IMR-90 (cell line): Measurements from ENCODE around the gene BCLAF1. TPM values are rescaled to one million over a fixed set of nuclear protein-coding genes. Genes with fewer than 3 reads are reported as not detected.

Source experiments
- ATAC-seq: fragments of 200-7000 bp; cut with Tn5 transposase; 2 replicates; pipeline ENCODE4 v1.9.1; 2020; ENCODE audit warnings: low read depth, mild to moderate bottlenecking, moderate library complexity
- BruUV-seq: library from RNA; stranded (reverse); fragments of 400-500 nt; replicated peaks from 2 replicates; lab custom pipeline; 2021; lab: Mats Ljungman, UMichigan
- CTCF ChIA-PET: fragments of 300-600 bp; formaldehyde crosslinking; extraction: SDS; loops from one replicate; lab custom pipeline; 2021; ENCODE audit warnings: antibody characterized with exemption; lab: Yijun Ruan, JAX
- POLR2A ChIA-PET: fragments of 300-600 bp; sonication (Branson Sonifier 250); formaldehyde crosslinking; loops from one replicate; lab custom pipeline; 2022; ENCODE audit warnings: antibody characterized with exemption; ENCODE audit not compliant: unreplicated experiment; lab: Charles Lee
- DNase-seq: peaks from one replicate; pipeline ENCODE4 v3.0.0; 2013
- H2AFZ ChIP-seq: replicated peaks from 2 replicates; pipeline ENCODE3; 2013; ENCODE audit warnings: low read length, mild to moderate bottlenecking; ENCODE audit not compliant: poor library complexity
- H2AK5ac ChIP-seq: 2 replicates; pipeline ENCODE4 v1.6.1; 2013; ENCODE audit warnings: low read depth, low read length, inconsistent platforms
- H2AK9ac ChIP-seq: replicated peaks from 2 replicates; pipeline ENCODE3; 2013; ENCODE audit warnings: mild to moderate bottlenecking, low read depth, low read length, moderate library complexity; ENCODE audit not compliant: poor library complexity
- H2BK120ac ChIP-seq: 2 replicates; pipeline ENCODE4 v1.6.1; 2013; ENCODE audit warnings: low read depth, low read length, inconsistent platforms
- H2BK15ac ChIP-seq: 3 replicates; pipeline ENCODE4 v1.6.1; 2013; ENCODE audit warnings: low read depth, low read length, inconsistent platforms
- H2BK20ac ChIP-seq: 2 replicates; pipeline ENCODE4 v1.6.1; 2013; ENCODE audit warnings: low read depth, mild to moderate bottlenecking, inconsistent platforms, low read length, moderate library complexity
- H2BK5ac ChIP-seq: 2 replicates; pipeline ENCODE4 v1.6.1; 2013; ENCODE audit warnings: mild to moderate bottlenecking, low read depth, low read length, inconsistent platforms; ENCODE audit not compliant: poor library complexity, severe bottlenecking
- H3K14ac ChIP-seq: replicated peaks from 2 replicates; pipeline ENCODE4 v1.6.1; 2013; ENCODE audit warnings: low read depth, low read length, inconsistent platforms
- H3K18ac ChIP-seq: 2 replicates; pipeline ENCODE4 v1.6.1; 2013; ENCODE audit warnings: low read depth, low read length, control low read depth
- H3K23ac ChIP-seq: 2 replicates; pipeline ENCODE4 v1.6.1; 2013; ENCODE audit warnings: low read depth, low read length, inconsistent platforms
- H3K27ac ChIP-seq: 2 replicates; pipeline ENCODE4 v1.5.1; 2013; ENCODE audit warnings: mild to moderate bottlenecking, control low read depth, low read length; ENCODE audit not compliant: insufficient read depth
- H3K27me3 ChIP-seq: 2 replicates; pipeline ENCODE4 v1.6.1; 2013; ENCODE audit warnings: low read length; ENCODE audit not compliant: control insufficient read depth, insufficient read depth
- H3K36me3 ChIP-seq: 2 replicates; pipeline ENCODE4 v1.6.1; 2013; ENCODE audit warnings: low read length, mixed read lengths; ENCODE audit not compliant: control insufficient read depth, insufficient read depth
- H3K4ac ChIP-seq: 2 replicates; pipeline ENCODE4 v1.6.1; 2013; ENCODE audit warnings: low read depth, low read length, inconsistent platforms
- H3K4me1 ChIP-seq: 2 replicates; pipeline ENCODE4 v1.6.1; 2013; ENCODE audit warnings: low read length, mixed read lengths; ENCODE audit not compliant: control insufficient read depth, insufficient read depth
- H3K4me2 ChIP-seq: 2 replicates; pipeline ENCODE4 v1.6.1; 2013; ENCODE audit warnings: low read depth, mild to moderate bottlenecking, control low read depth, low read length, moderate library complexity
- H3K4me3 ChIP-seq: 2 replicates; pipeline ENCODE4 v1.5.1; 2013; ENCODE audit warnings: low read depth, mild to moderate bottlenecking, control low read depth, low read length, moderate library complexity; ENCODE audit not compliant: insufficient read depth
- H3K56ac ChIP-seq: 2 replicates; pipeline ENCODE4 v1.6.1; 2013; ENCODE audit warnings: low read length, inconsistent platforms; ENCODE audit not compliant: insufficient read depth; ENCODE audit errors: extremely low read depth
- H3K79me1 ChIP-seq, 2 experiments: 2 replicates each; pipeline ENCODE4 v1.6.1; 2013; ENCODE audit warnings: low read length in 2 of 2, inconsistent platforms in 1 of 2, low read depth in 1 of 2
- H3K9ac ChIP-seq: 2 replicates; pipeline ENCODE4 v1.6.1; 2013; ENCODE audit warnings: low read depth, low read length, control low read depth
- H3K9me1 ChIP-seq: 2 replicates; pipeline ENCODE4 v1.6.1; 2013; ENCODE audit warnings: low read length, inconsistent platforms; ENCODE audit not compliant: insufficient read depth
- H3K9me3 ChIP-seq: 2 replicates; pipeline ENCODE4 v1.6.1; 2013; ENCODE audit warnings: low read length; ENCODE audit not compliant: control insufficient read depth, insufficient read depth
- H4K20me1 ChIP-seq: 2 replicates; pipeline ENCODE4 v1.6.1; 2013; ENCODE audit warnings: low read length, inconsistent platforms; ENCODE audit not compliant: insufficient read depth
- H4K5ac ChIP-seq: 2 replicates; pipeline ENCODE4 v1.6.1; 2013; ENCODE audit warnings: mild to moderate bottlenecking, low read depth, low read length, control low read depth
- H4K8ac ChIP-seq, 2 experiments: 2 replicates each; pipeline ENCODE4 v1.6.1; 2013; ENCODE audit warnings: low read depth in 2 of 2, low read length in 2 of 2, control low read depth in 1 of 2, inconsistent platforms in 1 of 2
- H4K91ac ChIP-seq: 2 replicates; pipeline ENCODE4 v1.6.1; 2013; ENCODE audit warnings: low read depth, low read length, inconsistent platforms; ENCODE audit not compliant: insufficient read depth
- BHLHE40 ChIP-seq: fragments of 150-350 bp; IDR thresholded peaks from 2 replicates; pipeline ENCODE4 v1.6.1; 2016; ENCODE audit warnings: mild to moderate bottlenecking, low read depth, low read length
- CEBPB ChIP-seq: IDR thresholded peaks from 2 replicates; pipeline ENCODE4 v1.6.1; 2012; ENCODE audit warnings: low read depth, low read length, improper control_type of control experiment
- CHD1 ChIP-seq: IDR thresholded peaks from 2 replicates; pipeline ENCODE4 v1.6.1; 2012; ENCODE audit warnings: low read depth, low read length, improper control_type of control experiment
- CTCF ChIP-seq: conservative IDR thresholded peaks from 2 replicates; pipeline ENCODE4 v1.5.1; 2012; ENCODE audit warnings: mild to moderate bottlenecking, low read depth, low read length, improper control_type of control experiment
- ELK1 ChIP-seq: fragments of 150-350 bp; IDR thresholded peaks from 2 replicates; pipeline ENCODE4 v1.6.1; 2016; ENCODE audit warnings: low read depth, mild to moderate bottlenecking, low read length, moderate library complexity, borderline replicate concordance
- FOS ChIP-seq: fragments of 150-350 bp; IDR thresholded peaks from 2 replicates; pipeline ENCODE4 v1.6.1; 2016; ENCODE audit warnings: low read depth, low read length
- MAZ ChIP-seq: IDR thresholded peaks from 2 replicates; pipeline ENCODE4 v1.6.1; 2012; ENCODE audit warnings: low read depth, mild to moderate bottlenecking, low read length, improper control_type of control experiment, moderate library complexity, borderline replicate concordance
- MXI1 ChIP-seq: IDR thresholded peaks from 2 replicates; pipeline ENCODE4 v1.6.1; 2012; ENCODE audit warnings: low read depth, mild to moderate bottlenecking, low read length, moderate library complexity, borderline replicate concordance
- NFE2L2 ChIP-seq: fragments of 150-350 bp; IDR thresholded peaks from 2 replicates; pipeline ENCODE4 v1.6.1; 2016; ENCODE audit warnings: low read depth, mild to moderate bottlenecking, low read length
- POLR2A ChIP-seq: IDR thresholded peaks from 2 replicates; pipeline ENCODE4 v1.6.1; 2012; ENCODE audit warnings: mild to moderate bottlenecking, low read depth, low read length
- RAD21 ChIP-seq: IDR thresholded peaks from 2 replicates; pipeline ENCODE4 v1.6.1; 2012; ENCODE audit warnings: low read length, improper control_type of control experiment
- RCOR1 ChIP-seq: IDR thresholded peaks from 2 replicates; pipeline ENCODE4 v1.6.1; 2012; ENCODE audit warnings: mild to moderate bottlenecking, low read length, improper control_type of control experiment; ENCODE audit not compliant: insufficient replicate concordance
- RFX5 ChIP-seq: IDR thresholded peaks from 2 replicates; pipeline ENCODE4 v1.8.0; 2012; ENCODE audit warnings: low read depth, mild to moderate bottlenecking, low read length, moderate library complexity
- SMC3 ChIP-seq: fragments of 150-350 bp; IDR thresholded peaks from 2 replicates; pipeline ENCODE4 v1.6.1; 2016; ENCODE audit warnings: low read depth, mild to moderate bottlenecking, antibody characterized with exemption, low read length, moderate library complexity
- USF2 ChIP-seq: fragments of 150-350 bp; IDR thresholded peaks from 2 replicates; pipeline ENCODE4 v1.6.1; 2017; ENCODE audit warnings: mild to moderate bottlenecking, antibody characterized with exemption, low read length, low read depth
- WGBS, 2 experiments: methylation state at CpG; one replicate each; pipeline versions ENCODE4 v1.1.5 to v1.1.7; 2013; ENCODE audit warnings: missing lambda C conversion rate in 2 of 2; ENCODE audit not compliant: insufficient read length in 1 of 2; ENCODE audit errors: extremely low coverage in 2 of 2; 5-methylcytosine and 5-hydroxymethylcytosine counted together
- dilution Hi-C: fragments of 300-500 bp; cut with HindIII; formaldehyde crosslinking; loops from one replicate; pipeline ENCODE4 v1.14.3; 2018; ENCODE audit warnings: low sequenced_read_pairs; ENCODE audit not compliant: unreplicated experiment
- in situ Hi-C: fragments of 300-500 bp; cut with MboI; formaldehyde crosslinking; loops from 3 replicates; pipeline ENCODE4 v1.14.3; 2019; ENCODE audit warnings: low sequenced_read_pairs, inconsistent platforms, mixed read lengths
- intact Hi-C: fragments of 100-400 bp; cut with micrococcal nuclease; formaldehyde crosslinking; loops from 2 replicates; pipeline ENCODE4 v1.10.0; 2022
- polyA plus RNA-seq, 3 experiments: library from polyadenylated mRNA; depleted of rRNA; stranded (reverse); fragments of >200 nt; gene quantifications; 2 replicates each; pipeline ENCODE4 v1.2.3, GENCODE V29; 2012; ENCODE audit warnings: low replicate concordance in 1 of 3
- total RNA-seq: library from RNA; depleted of rRNA; stranded (reverse); fragments of >200 nt; gene quantifications from 2 replicates; pipeline ENCODE4 v1.2.3, GENCODE V29; 2012

Gene BCLAF1
- total and polyA plus RNA-seq, 2 of the 4 experiments (the other 2 are of a cell fraction): 34.0 to 141 TPM

GRCh38 chr6:136317971-136318370 is 28.3 kb upstream of the BCLAF1 start:
- no peaks in the 10 kb centered on the region for H3K9me1 ChIP-seq
- no peak overlapping the region for H3K56ac ChIP-seq
- no peak overlapping the region for H3K9ac ChIP-seq
- no peak overlapping the region for H2BK5ac ChIP-seq
- POLR2A ChIA-PET: no interaction called here
- H3K4ac ChIP-seq: no peak overlapping the region
- H2AK9ac ChIP-seq: no peak overlapping the region
- BruUV-seq: no TSS peak
- no peak overlapping the region for H3K23ac ChIP-seq
- no peak overlapping the region for H4K8ac ChIP-seq
- H3K4me2 ChIP-seq: no peak overlapping the region
- H4K5ac ChIP-seq: no peak overlapping the region
- H3K36me3 ChIP-seq: no peaks in the 10 kb centered on the region
- no peak overlapping the region for H4K91ac ChIP-seq
- WGBS, 2 experiments: 0% methylated on average over 1 of the region's 6 CpGs; no CpG with 5 or more reads in 1 of the 2 experiments
- no peak overlapping the region for H2BK120ac ChIP-seq
- no peaks in the 10 kb centered on the region for H3K79me1 ChIP-seq
- peaks cover 7% of the 10 kb centered on the region for H3K27me3 ChIP-seq
- no peak for TF ChIP-seq USF2
- no peak for TF ChIP-seq CTCF
- no peak for TF ChIP-seq SMC3
- TF ChIP-seq BHLHE40: no peak
- TF ChIP-seq RAD21: no peak
- TF ChIP-seq CEBPB: no peak
- TF ChIP-seq POLR2A: no peak
- TF ChIP-seq RFX5: no peak
- TF ChIP-seq CHD1: no peak
- no peak for TF ChIP-seq MXI1
- TF ChIP-seq FOS: no peak
- TF ChIP-seq RCOR1: no peak
- no peak for TF ChIP-seq MAZ
- no peak for TF ChIP-seq ELK1
- no peak for TF ChIP-seq NFE2L2
- no peaks in the 10 kb centered on the region for H4K20me1 ChIP-seq
- no peak overlapping the region for H2BK20ac ChIP-seq
- H2AK5ac ChIP-seq: no peak overlapping the region
- no peaks in the 10 kb centered on the region for H3K9me3 ChIP-seq
- no peak overlapping the region for H3K4me3 ChIP-seq
- no peaks in the 10 kb centered on the region for H3K4me1 ChIP-seq
- in situ Hi-C loops (no loop called here), intact Hi-C loops (loop anchor here (1.0 to 2.0 kb wide), 3 partner anchors 782 to 867 kb away; no protein-coding TSS in a partner anchor), dilution Hi-C loops (no loop called here)
- DNase-seq (no peak), ATAC-seq (no peak)
- no peak overlapping the region for H2BK15ac ChIP-seq
- no peak overlapping the region for H3K18ac ChIP-seq
- H3K14ac ChIP-seq: no peak overlapping the region
- no peak overlapping the region for H3K27ac ChIP-seq
- peak overlapping the region; percentile 63 for H2AFZ ChIP-seq
- CTCF ChIA-PET: interaction anchor here (0.8 to 1.0 kb wide), 3 partner anchors 9 to 229 kb away, joined by 3 read pairs; no protein-coding TSS in a partner anchor
